Left lung (tissue), 10 donors: ENCODE measurements around the gene METTL17. TPM values are rescaled to one million over a fixed set of nuclear protein-coding genes. Genes with fewer than 3 reads are reported as not detected.

ENCODE experiments used
- ATAC-seq: fragments of 200-7000 bp; cut with Tn5 transposase; one replicate; pipeline ENCODE4 v1.9.1; 2020; ENCODE audit warnings: moderate library complexity
- DNase-seq, 4 donors: peaks; one replicate each; pipeline ENCODE4 v3.0.0-alpha.2; 2013 to 2020
- H3K27ac ChIP-seq, 2 donors: fragments of 200-600 bp; sonication (generic) in 1 of 2; one replicate each; pipeline versions ENCODE4 v1.5.0 to v1.8.0; 2020 to 2021
- H3K27me3 ChIP-seq, 2 donors: fragments of 200-600 bp; sonication (generic) in 1 of 2; one replicate each; pipeline versions ENCODE4 v1.5.0 to v1.8.0; 2020 to 2021
- H3K36me3 ChIP-seq, 2 donors: fragments of 200-600 bp; sonication (generic) in 1 of 2; one replicate each; pipeline versions ENCODE4 v1.5.0 to v1.8.0; 2020 to 2021
- H3K4me1 ChIP-seq, 2 donors: fragments of 200-600 bp; one replicate each; pipeline ENCODE4 v1.8.0; 2021
- H3K4me3 ChIP-seq, 2 donors: fragments of 200-600 bp; sonication (generic) in 1 of 2; one replicate each; pipeline versions ENCODE4 v1.5.0 to v1.8.0; 2020 to 2021; ENCODE audit warnings: mild to moderate bottlenecking in 1 of 2
- H3K9me3 ChIP-seq, 2 donors: fragments of 200-600 bp; sonication (generic) in 1 of 2; one replicate each; pipeline versions ENCODE4 v1.5.0 to v1.8.0; 2020 to 2021
- intact Hi-C, 2 donors: fragments of 100-400 bp; cut with DNase I; formaldehyde crosslinking; loops; one replicate each; pipeline versions ENCODE4 v1.11.2 to v1.14.2; 2022
- polyA plus RNA-seq, 6 donors: library from polyadenylated mRNA; unstranded; fragments of 120-200 nt; gene quantifications; one replicate each; pipeline ENCODE4 v1.2.1, GENCODE V29; 2013; ENCODE audit not compliant: insufficient read length in 6 of 6
- total RNA-seq, 2 donors: library from RNA; stranded (reverse); fragmentation: NEBNext Ultra II Directional; extraction: Animal tissue kit (Norgen Biotek cat#: 25700); gene quantifications; one replicate each; pipeline ENCODE4 v1.2.1, GENCODE V29; 2021
- TF ChIP-seq, protein P1 (sequence below), 2 donors: fragments of 200-600 bp; sonication (generic) in 1 of 2; IDR thresholded peaks; one replicate each; pipeline versions ENCODE4 v1.5.0 to v1.8.0; 2021; ENCODE audit warnings: antibody characterized with exemption in 2 of 2
- donor health status: DM: no; HTN: yes; CAD: no.
- donor health status: DM: no; HTN: no; CAD: no.

Gene METTL17
- total and polyA plus RNA-seq, 8 donors: 38.6 to 137 (median 112) TPM

DNA sequence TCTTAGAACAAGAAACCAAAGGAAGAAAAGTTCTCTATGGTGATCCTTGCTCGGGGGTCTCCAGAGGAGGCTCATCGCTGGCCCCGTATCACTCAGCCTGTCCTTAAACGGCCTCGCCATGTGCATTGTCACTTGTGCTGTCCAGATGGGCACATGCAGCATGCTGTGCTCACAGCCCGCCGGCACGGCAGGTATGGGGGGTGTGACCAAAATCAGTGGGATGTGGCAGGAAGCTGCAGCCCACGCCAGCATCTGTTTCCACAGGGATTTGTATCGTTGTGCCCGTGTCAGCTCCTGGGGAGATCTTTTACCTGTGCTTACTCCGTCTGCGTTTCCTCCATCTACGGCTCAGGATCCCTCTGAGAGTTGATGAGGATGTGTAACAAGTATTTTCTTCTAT is 6.7 kb downstream of the METTL17 start:
- no peak overlapping the region for H3K27ac ChIP-seq
- no peak overlapping the region for H3K4me3 ChIP-seq
- ATAC-seq: no peak
- DNase-seq: peak in 1 of 4 donors; percentile 63
- H3K9me3 ChIP-seq: no peaks in the 10 kb centered on the region
- peaks cover 2 to 5% of the 10 kb centered on the region in 2 donors for H3K4me1 ChIP-seq
- no peaks in the 10 kb centered on the region for H3K27me3 ChIP-seq
- intact Hi-C loops: no loop called here
- TF ChIP-seq, protein P1, sequence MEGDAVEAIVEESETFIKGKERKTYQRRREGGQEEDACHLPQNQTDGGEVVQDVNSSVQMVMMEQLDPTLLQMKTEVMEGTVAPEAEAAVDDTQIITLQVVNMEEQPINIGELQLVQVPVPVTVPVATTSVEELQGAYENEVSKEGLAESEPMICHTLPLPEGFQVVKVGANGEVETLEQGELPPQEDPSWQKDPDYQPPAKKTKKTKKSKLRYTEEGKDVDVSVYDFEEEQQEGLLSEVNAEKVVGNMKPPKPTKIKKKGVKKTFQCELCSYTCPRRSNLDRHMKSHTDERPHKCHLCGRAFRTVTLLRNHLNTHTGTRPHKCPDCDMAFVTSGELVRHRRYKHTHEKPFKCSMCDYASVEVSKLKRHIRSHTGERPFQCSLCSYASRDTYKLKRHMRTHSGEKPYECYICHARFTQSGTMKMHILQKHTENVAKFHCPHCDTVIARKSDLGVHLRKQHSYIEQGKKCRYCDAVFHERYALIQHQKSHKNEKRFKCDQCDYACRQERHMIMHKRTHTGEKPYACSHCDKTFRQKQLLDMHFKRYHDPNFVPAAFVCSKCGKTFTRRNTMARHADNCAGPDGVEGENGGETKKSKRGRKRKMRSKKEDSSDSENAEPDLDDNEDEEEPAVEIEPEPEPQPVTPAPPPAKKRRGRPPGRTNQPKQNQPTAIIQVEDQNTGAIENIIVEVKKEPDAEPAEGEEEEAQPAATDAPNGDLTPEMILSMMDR (IDR thresholded peaks at IDR 0.05): no peak
- peaks cover 0 to 65% of the 10 kb centered on the region in 2 donors for H3K36me3 ChIP-seq

DNA sequence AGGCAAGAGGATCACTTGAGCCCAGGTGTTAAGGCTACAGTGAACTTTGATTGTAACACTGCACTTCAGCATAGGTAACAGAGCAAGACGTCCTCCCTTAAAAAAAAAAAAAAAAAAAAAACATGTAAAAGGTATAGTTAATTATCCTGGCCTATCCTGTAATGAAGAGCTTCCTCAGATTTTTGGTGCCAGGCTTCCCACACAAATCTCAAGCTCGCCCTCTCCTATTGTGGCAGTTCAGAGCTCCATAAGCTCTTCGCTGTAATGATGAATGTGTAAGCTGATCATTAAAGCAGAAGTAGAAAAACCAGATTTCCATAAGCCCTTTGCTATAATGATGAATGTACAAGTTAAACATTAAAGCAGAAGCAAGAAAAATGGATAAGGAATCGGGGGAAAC is 7.3 kb downstream of the METTL17 start:
- DNase-seq (no peak), ATAC-seq (no peak)
- intact Hi-C loops: no loop called here
- Histone ChIP-seq H3K4me1 (no peaks in the 10 kb centered on the region), H3K36me3 (peaks cover 0 to 59% of the 10 kb centered on the region in 2 donors), H3K27me3 (no peaks in the 10 kb centered on the region), H3K9me3 (no peaks in the 10 kb centered on the region), H3K4me3 (no peak overlapping the region), H3K27ac (no peak overlapping the region)
- TF ChIP-seq, protein P1 (IDR thresholded peaks at IDR 0.05): no peak

- intact Hi-C loops: no loop called here
- H3K9me3 ChIP-seq: no peaks in the 10 kb centered on the region
- no peak overlapping the region for H3K4me3 ChIP-seq
- ATAC-seq (no peak), DNase-seq (no peak)
- no peaks in the 10 kb centered on the region for H3K27me3 ChIP-seq
- TF ChIP-seq, protein P1 (IDR thresholded peaks at IDR 0.05): no peak
- no peaks in the 10 kb centered on the region for H3K4me1 ChIP-seq
- no peak overlapping the region for H3K27ac ChIP-seq
- peaks cover 0 to 55% of the 10 kb centered on the region in 2 donors for H3K36me3 ChIP-seq
Observed at GRCh38 chr14:20997564-20997963, 7.8 kb downstream of the METTL17 start.

DNA sequence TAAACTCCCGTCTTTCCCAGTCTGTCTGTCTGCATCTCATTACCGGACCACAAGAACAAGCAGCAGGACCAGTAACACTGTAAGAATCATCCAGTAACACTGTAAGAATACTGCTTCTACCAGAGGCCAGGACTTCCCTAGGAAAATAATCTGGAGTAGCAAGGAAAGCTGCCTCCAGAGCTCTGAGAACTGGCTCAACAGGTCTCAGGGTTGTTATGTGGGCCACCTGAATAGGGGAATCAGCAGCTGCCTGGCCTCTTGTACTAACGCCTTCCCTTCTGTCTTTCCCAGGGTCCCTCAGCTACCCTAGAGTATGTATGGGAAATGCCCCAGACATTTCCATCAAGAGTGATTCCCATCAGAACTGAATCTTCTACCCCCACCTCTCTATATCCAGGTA is 8.4 kb downstream of the METTL17 start:
- Histone ChIP-seq H3K9me3 (no peaks in the 10 kb centered on the region), H3K27me3 (no peaks in the 10 kb centered on the region), H3K36me3 (peaks cover 0 to 49% of the 10 kb centered on the region in 2 donors), H3K4me1 (no peaks in the 10 kb centered on the region), H3K4me3 (no peak overlapping the region), H3K27ac (no peak overlapping the region)
- DNase-seq: peak in 1 of 4 donors; percentile 55
- ATAC-seq: peak; percentile 17
- TF ChIP-seq, protein P1 (IDR thresholded peaks at IDR 0.05): no peak
- intact Hi-C loops: no loop called here

GRCh38 chr14:20998674-20999366 is 9.0 kb downstream of the METTL17 start, which contains the start of gene SLC39A2:
SLC39A2 (plus strand) TSS chr14:20999293; CDS start chr14:20999447, 154 bp downstream.
- peak in 2 of 4 donors; percentile 63 to 69 for DNase-seq
- Histone ChIP-seq H3K27ac (peak within 1 kb of the TSS in 1 of 2 donors; percentile 33), H3K9me3 (no peaks in the 10 kb centered on the region), H3K27me3 (no peaks in the 10 kb centered on the region), H3K4me3 (no peak within 1 kb of the TSS), H3K4me1 (no peaks in the 10 kb centered on the region), H3K36me3 (peaks cover 0 to 42% of the 10 kb centered on the region in 2 donors)
- peak; percentile 94 for ATAC-seq
- intact Hi-C loops: no loop called here
- TF ChIP-seq, protein P1 (IDR thresholded peaks at IDR 0.05): no peak
